SK-N-SH (cell line): ENCODE results near the gene PPP1R15A. TPM values are rescaled to one million over a fixed set of nuclear protein-coding genes. Genes with fewer than 3 reads are reported as not detected.
A peak's percentile ranks its signal among the peaks of the same experiment; 100 is the strongest.

Experiments
- CTCF ChIA-PET: fragments of 300-600, 350-600 bp; formaldehyde crosslinking; extraction: SDS; loops from one replicate; lab custom pipeline; 2021; lab: Yijun Ruan, JAX
- POLR2A ChIA-PET: fragments of 350-600 bp; sonication (Branson Sonifier 250); formaldehyde crosslinking; extraction: SDS; loops from one replicate; lab custom pipeline; 2020; ENCODE audit warnings: antibody characterized with exemption, inconsistent platforms; lab: Yijun Ruan, JAX
- DNase-seq: peaks from one replicate; pipeline ENCODE4 v3.0.0; 2012
- H2AFZ ChIP-seq: fragments of 200-600 bp; sonication (generic); 2 replicates; pipeline ENCODE4 v1.8.1; 2016; ENCODE audit warnings: antibody characterized with exemption, mild to moderate bottlenecking, low read depth
- H3F3A ChIP-seq: fragments of 200-600 bp; sonication (generic); replicated peaks from 2 replicates; pipeline ENCODE3; 2016; ENCODE audit warnings: antibody characterized with exemption, mild to moderate bottlenecking; ENCODE audit not compliant: insufficient read depth
- H3K27ac ChIP-seq, 2 experiments: fragments of 200-500 bp in 1 of 2; fragments of 200-600 bp in 1 of 2; sonication (Bioruptor generic) in 1 of 2; sonication (generic), shearing (Covaris generic) in 1 of 2; 2 replicates each; pipeline versions ENCODE4 v1.5.1 to v1.6.1; 2014 to 2016; ENCODE audit warnings: low read depth in 2 of 2, inconsistent platforms in 1 of 2, low read length in 1 of 2, mild to moderate bottlenecking in 1 of 2, mixed read lengths in 1 of 2
- H3K27me3 ChIP-seq: fragments of 200-600 bp; sonication (generic), shearing (Covaris generic); 2 replicates; pipeline ENCODE4 v1.6.1; 2016; ENCODE audit warnings: mixed run types; ENCODE audit not compliant: insufficient read depth
- H3K36me3 ChIP-seq, 2 experiments: fragments of 200-500 bp in 1 of 2; fragments of 200-600 bp in 1 of 2; sonication (Bioruptor generic) in 1 of 2; sonication (generic) in 1 of 2; replicated peaks in 1 of 2; 2 replicates each; pipeline versions ENCODE3 to v1.5.1; 2014 to 2016; ENCODE audit warnings: low read length in 1 of 2, mild to moderate bottlenecking in 1 of 2; ENCODE audit not compliant: insufficient read depth in 2 of 2, control insufficient read depth in 1 of 2
- H3K4me1 ChIP-seq, 2 experiments: fragments of 200-500 bp in 1 of 2; fragments of 200-600 bp in 1 of 2; sonication (Bioruptor generic) in 1 of 2; sonication (generic), shearing (Covaris generic) in 1 of 2; 2 replicates each; pipeline versions ENCODE4 v1.5.1 to v1.6.1; 2014 to 2016; ENCODE audit warnings: low read depth in 1 of 2, low read length in 1 of 2, mixed run types in 1 of 2; ENCODE audit not compliant: insufficient read depth in 2 of 2, control insufficient read depth in 1 of 2
- H3K4me2 ChIP-seq: fragments of 200-600 bp; sonication (generic), shearing (Covaris generic); 2 replicates; pipeline ENCODE4 v1.6.1; 2017; ENCODE audit warnings: mixed run types
- H3K4me3 ChIP-seq, 2 experiments: fragments of 200-500 bp in 1 of 2; fragments of 200-600 bp in 1 of 2; sonication (Bioruptor generic) in 1 of 2; sonication (generic), shearing (Covaris generic) in 1 of 2; 2 replicates each; pipeline versions ENCODE4 v1.5.1 to v1.8.1; 2014 to 2016; ENCODE audit warnings: low read depth in 2 of 2, inconsistent platforms in 1 of 2, low read length in 1 of 2, mild to moderate bottlenecking in 1 of 2, mixed read lengths in 1 of 2, moderate library complexity in 1 of 2
- H3K79me2 ChIP-seq: fragments of 200-600 bp; sonication (generic); 2 replicates; pipeline ENCODE4 v1.8.1; 2017; ENCODE audit warnings: mild to moderate bottlenecking; ENCODE audit not compliant: insufficient read depth
- H3K9ac ChIP-seq: fragments of 200-600 bp; sonication (generic); 2 replicates; pipeline ENCODE4 v1.6.1; 2017; ENCODE audit warnings: mixed run types
- H3K9me2 ChIP-seq: fragments of 200-600 bp; sonication (generic); 2 replicates; pipeline ENCODE4 v1.6.1; 2017; ENCODE audit warnings: mixed run types
- H3K9me3 ChIP-seq: fragments of 200-600 bp; sonication (generic); 2 replicates; pipeline ENCODE4 v1.6.1; 2017; ENCODE audit warnings: mixed run types, mild to moderate bottlenecking, moderate library complexity
- H4K20me1 ChIP-seq: fragments of 200-600 bp; sonication (generic); 2 replicates; pipeline ENCODE4 v1.6.1; 2017; ENCODE audit warnings: mild to moderate bottlenecking, mixed run types; ENCODE audit not compliant: insufficient read depth
- EZH2phosphoT487 ChIP-seq: fragments of 200-600 bp; sonication (generic); IDR thresholded peaks from 2 replicates; pipeline ENCODE4 v1.6.1; 2017; ENCODE audit warnings: low read depth, mixed run types, mild to moderate bottlenecking, antibody characterized with exemption, moderate library complexity, borderline replicate concordance
- POLR2AphosphoS5 ChIP-seq: IDR thresholded peaks from 2 replicates; pipeline ENCODE4 v1.6.1; 2012; ENCODE audit warnings: low read depth, low read length
- TAF1 ChIP-seq: IDR thresholded peaks from 2 replicates; pipeline ENCODE4 v1.6.1; 2012; ENCODE audit warnings: low read depth, mild to moderate bottlenecking, low read length, moderate library complexity, borderline replicate concordance
- WGBS: methylation state at CpG from one replicate; pipeline ENCODE4 v1.1.6; 2017; ENCODE audit warnings: low lambda C conversion rate; 5-methylcytosine and 5-hydroxymethylcytosine counted together
- polyA plus RNA-seq, 3 experiments: library from polyadenylated mRNA; depleted of rRNA; stranded (reverse); fragments of >200 nt; gene quantifications; 2 replicates each; pipeline ENCODE4 v1.2.3, GENCODE V29; 2012
- TF ChIP-seq, protein P1 (sequence below): IDR thresholded peaks from 2 replicates; pipeline ENCODE4 v1.6.1; 2012; ENCODE audit warnings: mild to moderate bottlenecking, low read depth, low read length, moderate library complexity
- TF ChIP-seq, protein P2 (sequence below): IDR thresholded peaks from 2 replicates; pipeline ENCODE4 v1.4.0; 2012; ENCODE audit warnings: low read depth, borderline replicate concordance

PPP1R15A gene
- polyA plus RNA-seq, 1 of the 3 experiments (the other 2 are of a cell fraction) = 73.7 TPM

DNA sequence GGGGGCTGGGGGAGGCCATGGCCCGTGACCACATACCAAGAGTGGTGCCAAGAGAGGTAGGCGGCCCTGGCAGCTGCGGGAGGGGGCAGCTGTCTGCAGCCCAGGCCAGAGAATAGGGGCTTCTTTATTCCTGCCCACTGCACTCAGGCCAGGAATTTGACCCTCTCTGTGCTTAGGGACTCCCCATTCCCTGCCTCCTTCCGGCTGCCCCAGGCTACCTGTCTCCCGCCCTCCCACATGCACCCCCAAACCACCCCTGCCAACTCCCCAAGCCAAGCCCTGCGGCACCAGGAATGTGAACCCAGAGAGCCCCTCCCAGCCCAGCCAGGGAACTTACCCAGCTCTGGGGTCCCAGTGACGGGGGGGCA lies 4.5 kb upstream of the PPP1R15A start (continued):
- TF ChIP-seq, protein P1, sequence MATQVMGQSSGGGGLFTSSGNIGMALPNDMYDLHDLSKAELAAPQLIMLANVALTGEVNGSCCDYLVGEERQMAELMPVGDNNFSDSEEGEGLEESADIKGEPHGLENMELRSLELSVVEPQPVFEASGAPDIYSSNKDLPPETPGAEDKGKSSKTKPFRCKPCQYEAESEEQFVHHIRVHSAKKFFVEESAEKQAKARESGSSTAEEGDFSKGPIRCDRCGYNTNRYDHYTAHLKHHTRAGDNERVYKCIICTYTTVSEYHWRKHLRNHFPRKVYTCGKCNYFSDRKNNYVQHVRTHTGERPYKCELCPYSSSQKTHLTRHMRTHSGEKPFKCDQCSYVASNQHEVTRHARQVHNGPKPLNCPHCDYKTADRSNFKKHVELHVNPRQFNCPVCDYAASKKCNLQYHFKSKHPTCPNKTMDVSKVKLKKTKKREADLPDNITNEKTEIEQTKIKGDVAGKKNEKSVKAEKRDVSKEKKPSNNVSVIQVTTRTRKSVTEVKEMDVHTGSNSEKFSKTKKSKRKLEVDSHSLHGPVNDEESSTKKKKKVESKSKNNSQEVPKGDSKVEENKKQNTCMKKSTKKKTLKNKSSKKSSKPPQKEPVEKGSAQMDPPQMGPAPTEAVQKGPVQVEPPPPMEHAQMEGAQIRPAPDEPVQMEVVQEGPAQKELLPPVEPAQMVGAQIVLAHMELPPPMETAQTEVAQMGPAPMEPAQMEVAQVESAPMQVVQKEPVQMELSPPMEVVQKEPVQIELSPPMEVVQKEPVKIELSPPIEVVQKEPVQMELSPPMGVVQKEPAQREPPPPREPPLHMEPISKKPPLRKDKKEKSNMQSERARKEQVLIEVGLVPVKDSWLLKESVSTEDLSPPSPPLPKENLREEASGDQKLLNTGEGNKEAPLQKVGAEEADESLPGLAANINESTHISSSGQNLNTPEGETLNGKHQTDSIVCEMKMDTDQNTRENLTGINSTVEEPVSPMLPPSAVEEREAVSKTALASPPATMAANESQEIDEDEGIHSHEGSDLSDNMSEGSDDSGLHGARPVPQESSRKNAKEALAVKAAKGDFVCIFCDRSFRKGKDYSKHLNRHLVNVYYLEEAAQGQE = no peak
- TF ChIP-seq, all 33 proteins: peak for 0

DNA sequence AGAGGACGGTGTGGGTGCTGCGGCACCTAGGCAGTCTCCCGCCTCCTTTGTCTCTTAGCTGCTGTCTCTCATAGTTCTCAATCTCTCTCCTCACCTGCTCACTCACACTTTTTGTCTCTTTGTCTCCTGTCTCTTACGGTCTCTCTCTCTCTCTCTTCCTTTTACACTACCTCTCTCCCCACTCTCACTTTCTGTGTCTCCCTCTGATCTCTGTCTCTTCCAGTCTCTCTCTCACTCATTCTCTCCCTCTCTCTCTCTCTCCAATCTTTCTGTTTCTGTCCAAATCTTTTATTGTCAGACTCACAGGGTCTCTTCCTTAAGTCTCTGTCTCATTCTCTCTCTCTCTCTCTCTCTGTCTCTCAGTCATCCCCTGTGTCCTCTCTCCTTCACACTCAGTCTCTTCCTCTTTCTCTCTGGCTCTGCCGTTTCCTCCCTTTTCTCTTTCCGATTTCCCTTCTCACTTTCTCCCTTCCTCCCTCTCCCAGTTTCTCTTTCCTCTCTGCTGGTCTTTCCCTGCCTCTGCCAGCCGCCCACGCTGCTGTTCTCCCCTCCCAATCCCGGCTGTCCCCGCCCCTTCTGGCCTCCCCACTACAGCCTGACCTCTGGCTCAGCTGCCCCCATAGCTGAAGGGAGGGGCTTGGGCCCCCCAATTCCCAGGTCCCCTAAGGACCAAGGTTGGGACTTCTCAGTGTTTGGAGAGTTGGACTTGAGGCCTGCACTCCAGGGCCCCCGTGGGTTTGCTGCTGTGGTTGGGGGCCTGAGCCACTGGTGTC lies 3.9 kb upstream of the PPP1R15A start, which contains the start of gene PLEKHA4:
Gene PLEKHA4, minus strand, starts transcription at position 504 of the 773 bp plus-strand sequence. CDS start 997 bp downstream, outside the sequence.
- Histone ChIP-seq H3F3A (peaks cover 2% of the 10 kb centered on the region), H4K20me1 (peaks cover 3% of the 10 kb centered on the region), H3K79me2 (peaks cover 11% of the 10 kb centered on the region), H3K4me3 (peak within 1 kb of the TSS; percentile 2 to 50), H3K9me2 (no peaks in the 10 kb centered on the region), H3K4me2 (peak within 1 kb of the TSS; percentile 68), H3K27ac (peak within 1 kb of the TSS; percentile 45 to 61), H3K27me3 (no peaks in the 10 kb centered on the region), H3K36me3 (peaks cover under 1 to 2% of the 10 kb centered on the region in 2 experiments), H3K4me1 (peaks cover 3 to 26% of the 10 kb centered on the region in 2 experiments; a peak in 2 of 4 replicates), H3K9me3 (no peaks in the 10 kb centered on the region), H2AFZ (peak within 1 kb of the TSS; percentile 89)
- peak; percentile 63 for DNase-seq
- CTCF ChIA-PET = interaction anchor here (0.7 to 1.3 kb wide), 3 partner anchors 15 to 80 kb away, joined by 3 to 6 read pairs (median 3); no protein-coding TSS in a partner anchor
- WGBS = 34% methylated on average over 11 of the region's 11 CpGs
- TF ChIP-seq EZH2phosphoT487 (no peak), POLR2AphosphoS5 (peak; percentile 47; the same call in 1 of the 2 replicates), TAF1 (peak; percentile 44)
- TF ChIP-seq, protein P2, sequence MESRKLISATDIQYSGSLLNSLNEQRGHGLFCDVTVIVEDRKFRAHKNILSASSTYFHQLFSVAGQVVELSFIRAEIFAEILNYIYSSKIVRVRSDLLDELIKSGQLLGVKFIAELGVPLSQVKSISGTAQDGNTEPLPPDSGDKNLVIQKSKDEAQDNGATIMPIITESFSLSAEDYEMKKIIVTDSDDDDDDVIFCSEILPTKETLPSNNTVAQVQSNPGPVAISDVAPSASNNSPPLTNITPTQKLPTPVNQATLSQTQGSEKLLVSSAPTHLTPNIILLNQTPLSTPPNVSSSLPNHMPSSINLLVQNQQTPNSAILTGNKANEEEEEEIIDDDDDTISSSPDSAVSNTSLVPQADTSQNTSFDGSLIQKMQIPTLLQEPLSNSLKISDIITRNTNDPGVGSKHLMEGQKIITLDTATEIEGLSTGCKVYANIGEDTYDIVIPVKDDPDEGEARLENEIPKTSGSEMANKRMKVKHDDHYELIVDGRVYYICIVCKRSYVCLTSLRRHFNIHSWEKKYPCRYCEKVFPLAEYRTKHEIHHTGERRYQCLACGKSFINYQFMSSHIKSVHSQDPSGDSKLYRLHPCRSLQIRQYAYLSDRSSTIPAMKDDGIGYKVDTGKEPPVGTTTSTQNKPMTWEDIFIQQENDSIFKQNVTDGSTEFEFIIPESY = no peak
- TF ChIP-seq, all 33 proteins: peak for 2
- peak within 1 kb of the TSS; percentile 64 for H3K9ac ChIP-seq
- POLR2A ChIA-PET = interaction anchor here (0.6 kb wide), 1 partner anchor 125 kb away, joined by 3 read pairs; the partner anchor contains the start of gene RUVBL2
